Measurements from ENCODE around the gene CABP2.

- TF ChIP-seq CTCF (conservative IDR thresholded peaks at IDR 0.05) (no peak), EZH2 (IDR thresholded peaks at IDR 0.05; ENCODE audit: low read depth) (no peak)
Observed at GRCh38 chr11:67501854-67502253, 21.4 kb downstream of the CABP2 start.

Measured in PC-9 (cell line).